ENCODE measurements around the gene ANKRD40. TPM values are rescaled to one million over a fixed set of nuclear protein-coding genes. Genes with fewer than 3 reads are reported as not detected.

Gene ANKRD40
- total and polyA plus RNA-seq, 2 donors (not counting 3 experiments of a cell fraction or from before 2014, with no cell fraction given) = 24.5 to 56.0 TPM

- Histone ChIP-seq H3K79me2 (ENCODE audit: control insufficient read depth, insufficient read depth, low read length) (peaks cover 95% of the 10 kb centered on the region), H3K27ac (ENCODE audit: insufficient read depth, low read depth, low read length) (no peak overlapping the region), H3K4me2 (ENCODE audit: insufficient read depth, low read length) (no peak overlapping the region), H3K9me1 (replicated peaks; ENCODE audit: control insufficient read depth, extremely low read depth, insufficient read depth, low read length) (no peaks in the 10 kb centered on the region), H3K4me3 (replicated peaks in 1 of 3; ENCODE audit: insufficient read depth in 1 of 3, low read depth in 1 of 3, low read length in 3 of 3) (no peak overlapping the region), H3K4me1 (ENCODE audit: control insufficient read depth, extremely low read depth, insufficient read depth, low read length) (no peaks in the 10 kb centered on the region), H3K9ac (replicated peaks; ENCODE audit: extremely low read depth, insufficient read depth, low read length) (no peak overlapping the region), H3K36me3 (ENCODE audit: control insufficient read depth in 2 of 2, extremely low read depth in 1 of 2, insufficient read depth in 2 of 2, low read length in 2 of 2) (peaks cover 4 to 5% of the 10 kb centered on the region in 2 experiments), H4K20me1 (replicated peaks; ENCODE audit: control insufficient read depth, extremely low read depth, insufficient read depth, low read length) (peaks cover 24% of the 10 kb centered on the region), H3K27me3 (ENCODE audit: control insufficient read depth in 2 of 2, insufficient read depth in 2 of 2, low read length in 2 of 2) (no peaks in the 10 kb centered on the region), H3K9me3 (replicated peaks; ENCODE audit: control insufficient read depth, insufficient read depth, low read length) (no peaks in the 10 kb centered on the region), H2AFZ (ENCODE audit: low read depth, low read length) (no peak overlapping the region)
- FAIRE-seq (peak; percentile 43), DNase-seq (ENCODE audit: low read depth, low spot score) (no peak)
- ChIA-PET POLR2A (no interaction called here), CTCF (no interaction called here)
- TF ChIP-seq MAX (IDR thresholded peaks at IDR 0.05; ENCODE audit: insufficient read depth, insufficient read length) (no peak), JUN (IDR thresholded peaks at IDR 0.05; ENCODE audit: borderline replicate concordance, insufficient read depth, insufficient read length, low read depth) (no peak), FOS (IDR thresholded peaks at IDR 0.05; ENCODE audit: borderline replicate concordance, insufficient read depth, low read length) (no peak), EZH2 (IDR thresholded peaks at IDR 0.05; ENCODE audit: borderline replicate concordance, low read depth, low read length, severe bottlenecking) (no peak), POLR2A (IDR thresholded peaks at IDR 0.05; ENCODE audit: low read depth, low read length) (no peak), POLR2AphosphoS5 (IDR thresholded peaks at IDR 0.05; ENCODE audit: insufficient read depth, low read depth, low read length) (no peak), CTCF (IDR thresholded peaks at IDR 0.05; ENCODE audit: extremely low read depth in 1 of 2, insufficient read depth in 1 of 2, low read depth in 1 of 2, low read length in 2 of 2) (no peak)
- BruUV-seq (replicated peaks) = no TSS peak
- dilution Hi-C loops (cut with MboI; ENCODE audit: extremely low pct_ligation_motif_present, low sequenced_read_pairs) = no loop called here
- intact Hi-C loops (cut with micrococcal nuclease) = no loop called here
Observed at GRCh38 chr17:50735287-50735686, 27.6 kb upstream of the ANKRD40 start.
